HS-27A (cell line): ENCODE results near the gene CCDC32.
"Not testable (repeated sequence)": the region's sequence is repeated elsewhere in the genome, so short reads cannot be mapped to it uniquely, and the experiment has no call there.

ENCODE experiments used
- DNase-seq: peaks from one replicate; pipeline ENCODE4 v3.0.0-alpha.2; 2012; ENCODE audit warnings: low read depth, missing footprints

The CCDC32 gene, protein sequence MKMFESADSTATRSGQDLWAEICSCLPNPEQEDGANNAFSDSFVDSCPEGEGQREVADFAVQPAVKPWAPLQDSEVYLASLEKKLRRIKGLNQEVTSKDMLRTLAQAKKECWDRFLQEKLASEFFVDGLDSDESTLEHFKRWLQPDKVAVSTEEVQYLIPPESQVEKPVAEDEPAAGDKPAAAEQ

GRCh38 chr15:40564591-40565332 is at the start of gene CCDC32:
TSS of gene CCDC32 (minus strand) at chr15:40565042. CDS start at chr15:40563015, 2,027 bp downstream.
- DNase-seq, result peak; percentile 94

- no peak for DNase-seq
Measured at GRCh38 chr15:40613080-40613479, 48.2 kb upstream of the CCDC32 start.

- DNase-seq, result no peak
Measured at GRCh38 chr15:40603935-40604334, 39.1 kb upstream of the CCDC32 start.

DNA sequence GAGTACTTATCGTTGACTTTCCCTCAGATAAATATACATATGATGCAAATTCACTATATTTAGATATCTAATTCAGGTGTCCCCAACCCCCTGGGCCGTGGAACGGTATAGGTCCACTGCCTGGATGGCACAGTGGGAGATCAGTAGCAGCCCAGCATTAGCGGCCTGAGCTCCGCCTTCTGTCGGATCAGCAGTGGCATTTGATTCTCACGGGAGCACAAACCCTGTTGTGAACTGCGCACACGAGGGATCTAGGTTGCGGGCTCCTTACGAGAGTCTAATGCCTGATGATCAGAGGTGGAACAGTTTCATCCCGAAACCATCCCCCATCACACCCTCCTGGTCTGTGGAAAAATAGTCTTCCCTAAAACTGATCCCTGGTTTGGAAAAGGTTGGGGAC is 36.1 kb upstream of the CCDC32 start:
- no peak for DNase-seq

DNA sequence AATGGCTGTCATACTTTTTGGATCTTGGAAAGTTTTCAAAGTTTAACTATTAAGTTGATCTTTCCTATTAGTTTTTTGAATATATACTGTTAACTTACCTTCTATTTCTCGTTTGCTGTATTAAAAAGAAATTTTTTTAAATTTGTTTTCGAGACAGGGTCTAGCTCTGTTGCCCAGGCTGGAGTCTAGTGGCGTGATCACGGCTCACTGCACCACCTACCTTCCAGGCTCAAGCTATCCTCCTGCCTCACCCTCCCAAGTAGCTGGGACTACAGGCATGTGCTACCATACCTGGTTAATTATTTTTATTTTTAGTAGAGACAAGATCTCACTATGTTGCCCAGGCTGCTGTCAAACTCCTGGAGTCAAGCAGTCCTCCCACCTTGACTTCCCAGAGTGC is 33.8 kb upstream of the CCDC32 start:
- no peak for DNase-seq

DNA sequence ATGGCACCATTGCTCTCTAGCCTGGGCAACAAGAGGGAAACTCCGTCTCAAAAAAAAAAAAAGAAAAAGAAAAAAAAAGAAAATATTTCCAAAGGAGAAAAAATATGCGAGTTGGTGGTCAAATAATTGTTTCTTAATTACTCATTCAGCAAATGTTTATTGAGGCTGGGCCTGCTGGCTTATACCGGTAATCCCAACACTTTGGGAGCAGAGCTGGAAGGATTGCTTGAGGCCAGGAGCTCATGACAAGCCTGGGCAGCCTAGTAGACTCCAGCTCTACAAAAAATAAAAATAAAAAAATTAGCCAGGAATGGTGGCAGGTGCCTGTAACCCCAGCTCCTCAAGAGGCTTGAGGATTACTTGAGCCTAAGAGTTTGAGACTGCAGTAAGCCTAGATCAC is 33.3 kb upstream of the CCDC32 start:
- DNase-seq, result no peak

- DNase-seq, result no peak
Measured at GRCh38 chr15:40597024-40597423, 32.2 kb upstream of the CCDC32 start.

GRCh38 chr15:40595773-40596172 is 30.9 kb upstream of the CCDC32 start:
- DNase-seq, result no peak

DNA sequence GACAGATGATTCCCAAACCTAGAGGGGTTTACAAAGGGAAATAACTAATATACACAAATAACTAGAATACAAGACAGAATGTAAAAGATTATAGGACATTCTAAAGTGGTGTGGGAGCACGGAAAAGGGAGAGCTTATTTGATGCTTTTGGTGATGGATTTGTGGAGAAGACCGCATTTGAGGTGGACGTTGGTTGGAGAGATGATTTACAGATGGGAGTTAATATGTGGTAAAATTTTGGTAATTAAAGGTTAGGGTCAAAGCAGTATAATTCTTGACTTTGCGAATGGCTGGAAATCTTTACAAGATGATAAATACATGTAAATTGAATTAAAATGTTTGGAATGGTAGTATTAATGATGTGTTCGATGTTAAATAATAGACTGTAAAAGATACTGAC is 30.4 kb upstream of the CCDC32 start:
- DNase-seq, result no peak

GRCh38 chr15:40594429-40594836 is 29.6 kb upstream of the CCDC32 start:
- DNase-seq, result peak; percentile 40

DNA sequence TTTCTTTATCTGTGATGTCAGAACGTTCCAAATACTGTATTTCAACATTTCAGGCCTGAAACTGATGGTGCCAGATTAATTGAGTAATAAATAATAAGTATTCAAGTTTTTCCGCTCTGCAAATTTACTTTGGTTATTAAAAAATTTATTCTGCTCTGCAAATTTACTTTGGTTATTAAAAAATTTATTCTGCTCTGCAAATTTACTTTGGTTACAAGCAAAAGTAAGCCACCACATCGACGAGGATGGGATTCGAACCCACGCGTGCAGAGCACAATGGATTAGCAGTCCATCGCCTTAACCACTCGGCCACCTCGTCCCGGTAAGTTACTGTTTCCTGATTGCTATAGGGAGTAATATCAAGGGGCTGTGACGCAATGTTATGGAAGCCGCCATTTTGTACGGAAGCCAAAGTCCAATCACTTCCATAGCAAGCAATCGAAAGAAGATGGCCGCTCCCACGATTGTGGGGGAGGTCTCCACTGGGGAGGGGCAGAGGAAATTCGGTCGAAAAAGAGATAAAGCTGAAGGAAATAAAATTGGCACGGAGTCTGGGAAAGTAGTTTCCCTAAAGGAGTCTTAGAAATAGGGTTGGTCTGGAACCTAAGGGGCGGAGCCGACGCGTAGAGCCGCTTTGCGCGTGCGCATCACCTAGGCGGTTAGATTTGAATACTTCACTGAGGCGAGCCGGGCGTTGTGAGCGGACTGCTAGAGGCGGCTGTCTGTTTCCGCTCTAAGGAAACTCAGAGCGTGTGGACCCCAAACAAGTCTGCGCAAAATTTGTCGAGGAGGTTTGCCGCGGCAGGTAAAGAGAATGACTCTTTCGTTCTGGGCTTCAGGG is 29.0 kb upstream of the CCDC32 start, which contains the start of gene KNL1:
KNL1 (plus strand) TSS at position 662 of the 841 bp plus-strand sequence. CDS start 8,683 bp downstream, outside the sequence.
- DNase-seq, result peak; percentile 98

DNA sequence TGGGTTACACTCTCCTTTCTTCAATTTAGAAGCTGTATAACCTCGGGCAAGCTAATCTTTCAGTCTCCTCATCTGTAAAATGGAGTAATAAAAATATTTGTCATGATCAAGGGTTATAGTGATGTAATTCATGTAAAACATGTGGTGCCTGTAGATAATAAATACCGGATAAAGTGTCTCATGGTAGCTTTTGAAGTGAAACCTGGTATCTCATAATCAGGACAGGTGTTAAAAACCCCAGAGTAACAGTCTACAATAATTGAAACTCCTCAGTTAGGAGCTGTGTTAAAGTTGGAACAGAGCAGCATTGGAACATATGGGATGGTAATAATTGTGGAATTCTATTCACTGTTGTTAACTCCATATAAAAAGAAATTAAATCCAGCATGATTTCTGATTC is 28.3 kb upstream of the CCDC32 start:
- DNase-seq, result no peak

GRCh38 chr15:40591389-40591788 is 26.5 kb upstream of the CCDC32 start:
- DNase-seq, result no peak

DNA sequence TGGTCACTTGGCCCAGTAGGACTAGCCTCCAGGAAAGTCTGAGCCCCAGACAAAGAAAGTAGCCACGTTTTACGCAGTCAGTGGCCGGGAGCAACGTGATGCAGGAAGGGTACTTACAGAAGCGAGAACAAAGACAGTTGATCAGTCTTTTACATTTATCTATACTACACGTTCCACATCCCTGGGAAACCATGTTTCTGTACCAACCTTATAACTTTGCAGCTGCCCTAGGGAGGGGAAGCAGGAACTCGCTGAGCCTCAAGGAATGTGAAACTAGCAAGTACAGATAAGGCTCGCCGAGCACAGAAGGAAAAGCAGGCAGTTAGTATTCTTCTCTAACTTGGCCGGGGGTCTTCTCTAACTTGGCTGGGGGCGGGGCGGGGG is 25.8 kb upstream of the CCDC32 start:
- no peak for DNase-seq

- DNase-seq, result no peak
Measured at GRCh38 chr15:40584191-40584590, 19.3 kb upstream of the CCDC32 start.

GRCh38 chr15:40582726-40583246 is 17.9 kb upstream of the CCDC32 start:
- no peak for DNase-seq

DNA sequence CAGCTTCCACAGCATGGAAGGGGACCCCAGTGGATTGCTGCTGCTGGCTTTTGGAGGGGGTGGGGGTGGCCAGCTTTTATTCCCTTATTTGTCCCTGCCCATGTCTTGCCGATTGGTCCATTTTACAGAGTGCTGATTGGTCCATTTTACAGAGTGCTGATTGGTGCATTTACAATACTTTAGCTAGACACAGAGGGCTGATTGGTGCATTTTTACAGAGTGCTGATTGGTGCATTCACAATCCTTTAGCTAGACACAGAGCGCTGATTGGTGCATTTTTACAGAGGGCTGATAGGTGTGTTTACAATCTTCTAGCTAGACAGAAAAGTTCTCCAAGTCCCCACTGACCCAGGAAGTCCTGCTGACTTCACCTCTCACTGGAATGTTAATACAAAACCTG is 17.0 kb upstream of the CCDC32 start:
- not testable (repeated sequence) for DNase-seq

DNA sequence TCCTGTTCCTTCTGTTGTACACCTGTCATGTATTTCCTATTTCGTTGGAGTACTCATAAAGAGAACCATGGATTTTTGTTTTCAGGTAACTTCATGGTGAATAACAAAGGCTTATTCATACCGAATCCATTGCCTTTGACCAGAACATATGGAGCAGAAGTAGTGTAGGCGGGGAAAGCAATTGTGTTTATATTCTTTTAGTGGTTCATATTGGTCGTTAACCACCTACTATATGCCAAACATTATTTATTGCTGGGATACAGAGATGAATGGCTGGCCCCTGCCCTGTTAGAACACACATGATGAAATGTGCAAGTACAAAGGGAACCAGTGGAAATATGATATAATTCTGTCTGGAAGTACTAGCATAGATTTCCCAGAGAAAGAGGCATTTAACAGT is 14.1 kb upstream of the CCDC32 start:
- DNase-seq, result no peak

GRCh38 chr15:40576914-40577313 is 12.1 kb upstream of the CCDC32 start:
- DNase-seq, result not testable (repeated sequence)

GRCh38 chr15:40575113-40575512 is 10.3 kb upstream of the CCDC32 start:
- DNase-seq, result no peak

- DNase-seq, result peak; percentile 75
Measured at GRCh38 chr15:40569129-40569953, 4.5 kb upstream of the CCDC32 start, which contains the start of gene RPUSD2. TSS of gene RPUSD2 (plus strand) at chr15:40569299. CDS start at chr15:40569338, 39 bp downstream.
